HG03432 (cell line): ENCODE data around the gene DHFR2.

Experiments
- ATAC-seq: cut with Tn5 transposase; IDR thresholded peaks from one replicate; pipeline ENCODE4 v1.9.1; 2021; ENCODE audit warnings: mild to moderate bottlenecking, moderate library complexity; ENCODE audit not compliant: unreplicated experiment

Gene DHFR2

GRCh38 chr3:94008253-94008652, 54.5 kb downstream of the DHFR2 start:
- no peak for ATAC-seq
